Body of pancreas (tissue), 4 donors: ENCODE results near the gene TBC1D22B.

ENCODE experiments used
- POLR2A ChIP-seq, 3 donors: fragments of 450-650 bp; IDR thresholded peaks; one replicate each; pipeline ENCODE4 v1.6.1; 2016; ENCODE audit warnings: antibody characterized with exemption in 3 of 3, mild to moderate bottlenecking in 2 of 3
- TF ChIP-seq, protein P1 (sequence below), 7 experiments: fragments of 450-650 bp in 4 of 7; fragments of 200-600 bp in 3 of 7; sonication (generic) in 3 of 7; IDR thresholded peaks; one replicate each; pipeline ENCODE4 v1.5.1; 2016 to 2019; ENCODE audit warnings: antibody characterized with exemption in 7 of 7

DNA sequence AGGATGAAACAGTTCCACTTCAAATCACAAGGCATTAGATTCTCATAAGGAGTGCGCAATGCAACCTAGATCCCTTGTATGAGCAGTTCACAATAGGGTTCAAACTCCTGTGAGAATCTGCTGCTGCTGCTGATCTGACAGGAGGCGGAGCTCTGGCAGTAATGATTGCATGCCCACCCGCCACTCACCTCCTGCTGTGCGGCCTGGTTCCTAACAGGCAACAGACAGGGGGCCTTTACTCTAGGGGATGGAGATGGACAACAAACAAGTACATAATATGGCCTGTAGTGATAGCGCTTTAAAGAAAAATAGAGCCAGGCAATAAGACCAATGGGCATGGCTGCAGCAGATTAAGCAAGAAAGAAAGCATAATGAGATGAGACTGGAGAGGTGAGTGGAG is 2.7 kb upstream of the TBC1D22B start:
- TF ChIP-seq, protein P1, sequence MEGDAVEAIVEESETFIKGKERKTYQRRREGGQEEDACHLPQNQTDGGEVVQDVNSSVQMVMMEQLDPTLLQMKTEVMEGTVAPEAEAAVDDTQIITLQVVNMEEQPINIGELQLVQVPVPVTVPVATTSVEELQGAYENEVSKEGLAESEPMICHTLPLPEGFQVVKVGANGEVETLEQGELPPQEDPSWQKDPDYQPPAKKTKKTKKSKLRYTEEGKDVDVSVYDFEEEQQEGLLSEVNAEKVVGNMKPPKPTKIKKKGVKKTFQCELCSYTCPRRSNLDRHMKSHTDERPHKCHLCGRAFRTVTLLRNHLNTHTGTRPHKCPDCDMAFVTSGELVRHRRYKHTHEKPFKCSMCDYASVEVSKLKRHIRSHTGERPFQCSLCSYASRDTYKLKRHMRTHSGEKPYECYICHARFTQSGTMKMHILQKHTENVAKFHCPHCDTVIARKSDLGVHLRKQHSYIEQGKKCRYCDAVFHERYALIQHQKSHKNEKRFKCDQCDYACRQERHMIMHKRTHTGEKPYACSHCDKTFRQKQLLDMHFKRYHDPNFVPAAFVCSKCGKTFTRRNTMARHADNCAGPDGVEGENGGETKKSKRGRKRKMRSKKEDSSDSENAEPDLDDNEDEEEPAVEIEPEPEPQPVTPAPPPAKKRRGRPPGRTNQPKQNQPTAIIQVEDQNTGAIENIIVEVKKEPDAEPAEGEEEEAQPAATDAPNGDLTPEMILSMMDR (IDR thresholded peaks at IDR 0.05) = no peak
- TF ChIP-seq POLR2A (IDR thresholded peaks at IDR 0.05) = no peak
